Testis (tissue), 2 donors: Measurements from ENCODE around the gene RAP1GAP2.

ENCODE experiments used
- CTCF ChIP-seq, 3 experiments: fragments of 450-650 bp in 2 of 3; fragments of 200-600 bp in 1 of 3; sonication (generic) in 1 of 3; IDR thresholded peaks; one replicate each; pipeline ENCODE4 v1.5.1; 2016 to 2019; ENCODE audit warnings: antibody characterized with exemption in 3 of 3, mild to moderate bottlenecking in 2 of 3, moderate library complexity in 1 of 3
- POLR2A ChIP-seq: fragments of 450-650 bp; IDR thresholded peaks from one replicate; pipeline ENCODE4 v1.6.1; 2017; ENCODE audit warnings: antibody characterized with exemption, mild to moderate bottlenecking, moderate library complexity

- no peak for TF ChIP-seq CTCF (IDR thresholded peaks at IDR 0.05)
- no peak for TF ChIP-seq POLR2A
Observed at GRCh38 chr17:2994441-2994840, 198.2 kb downstream of the RAP1GAP2 start.
